Measurements from ENCODE around the gene SF3A2. TPM values are rescaled to one million over a fixed set of nuclear protein-coding genes. Genes with fewer than 3 reads are reported as not detected.

The SF3A2 gene
- total RNA-seq, 1 donor from 2014 or later, result 44.8 TPM

- DNase-seq, result peak; percentile 45
Observed at GRCh38 chr19:2291185-2291751, 54.6 kb downstream of the SF3A2 start.

- DNase-seq, result peak; percentile 67
Observed at GRCh38 chr19:2294687-2295335, 58.2 kb downstream of the SF3A2 start.

GRCh38 chr19:2296141-2296540, 59.5 kb downstream of the SF3A2 start:
- DNase-seq, result no peak

Small RNAs within 50 kb of the gene (small RNA-seq; reads per million reads assigned to genes)
- not detected for gene MIR1227 (ENCODE audit: low replicate concordance)

Other genes starting within 250 kb of the SF3A2 start
- gene BTBD2, start 221.1 kb upstream of the SF3A2 start, total RNA-seq, result 59.7 TPM
- 115 TPM for gene MKNK2, start 185.6 kb upstream of the SF3A2 start, total RNA-seq
- gene MOB3A, start 140.5 kb upstream of the SF3A2 start, total RNA-seq, result 24.4 TPM
- gene IZUMO4, start 139.9 kb upstream of the SF3A2 start, total RNA-seq, result 3.1 TPM
- 44.9 TPM for gene AP3D1, start 85.3 kb upstream of the SF3A2 start, total RNA-seq
- gene DOT1L, start 72.9 kb upstream of the SF3A2 start, total RNA-seq, result 16.9 TPM
- 88.1 TPM for gene PLEKHJ1, start 495 bp upstream of the SF3A2 start, total RNA-seq
- gene AMH, start 12.5 kb downstream of the SF3A2 start, total RNA-seq, result 1.4 TPM
- 67.8 TPM for gene JSRP1, start 19.6 kb downstream of the SF3A2 start, total RNA-seq
- gene PEAK3, start 45.4 kb downstream of the SF3A2 start, total RNA-seq, result not detected
- 0.21 TPM for gene LINGO3, start 71.3 kb downstream of the SF3A2 start, total RNA-seq
- gene LSM7, start 91.8 kb downstream of the SF3A2 start, total RNA-seq, result 88.5 TPM
- gene SPPL2B, start 91.9 kb downstream of the SF3A2 start, total RNA-seq, result 49.2 TPM
- 0.31 TPM for gene TMPRSS9, start 123.4 kb downstream of the SF3A2 start, total RNA-seq
- gene TIMM13, start 190.8 kb downstream of the SF3A2 start, total RNA-seq, result 47.2 TPM
- gene LMNB2, start 220.1 kb downstream of the SF3A2 start, total RNA-seq, result 71.3 TPM
- 32.4 TPM for gene GADD45B, start 239.3 kb downstream of the SF3A2 start, total RNA-seq